Suprapubic skin (tissue), 4 donors: ENCODE data around the gene FCRLA. TPM values are rescaled to one million over a fixed set of nuclear protein-coding genes. Genes with fewer than 3 reads are reported as not detected.

ENCODE experiments used
- DNase-seq, 2 donors: peaks; one replicate each; pipeline ENCODE4 v3.0.0-alpha.2; 2019; ENCODE audit warnings: low spot score in 2 of 2
- H3K27ac ChIP-seq: fragments of 200-600 bp; sonication (generic); one replicate; pipeline ENCODE4 v1.5.1; 2019
- H3K27me3 ChIP-seq: fragments of 200-600 bp; sonication (generic); one replicate; pipeline ENCODE4 v1.5.1; 2019
- H3K36me3 ChIP-seq: fragments of 200-600 bp; sonication (generic); one replicate; pipeline ENCODE4 v1.5.1; 2019
- H3K4me1 ChIP-seq: fragments of 200-600 bp; sonication (generic); one replicate; pipeline ENCODE4 v1.5.1; 2019
- H3K4me3 ChIP-seq: fragments of 200-600 bp; sonication (generic); one replicate; pipeline ENCODE4 v1.5.1; 2019; ENCODE audit warnings: mild to moderate bottlenecking
- H3K9me3 ChIP-seq: fragments of 200-600 bp; sonication (generic); one replicate; pipeline ENCODE4 v1.5.1; 2019
- CTCF ChIP-seq, 2 donors: fragments of 200-600 bp in 1 of 2; fragments of 450-650 bp in 1 of 2; sonication (generic) in 1 of 2; IDR thresholded peaks; one replicate each; pipeline ENCODE4 v1.5.1; 2016 to 2019; ENCODE audit warnings: antibody characterized with exemption in 2 of 2, mild to moderate bottlenecking in 1 of 2, moderate library complexity in 1 of 2
- EP300 ChIP-seq: sonication (generic); formaldehyde crosslinking; IDR thresholded peaks from one replicate; pipeline ENCODE4 v1.6.1; 2017; ENCODE audit warnings: antibody characterized with exemption
- POLR2A ChIP-seq, 2 donors: fragments of 450-650 bp; IDR thresholded peaks; one replicate each; pipeline ENCODE4 v1.6.1; 2017; ENCODE audit warnings: antibody characterized with exemption in 2 of 2, mild to moderate bottlenecking in 2 of 2, moderate library complexity in 2 of 2
- POLR2AphosphoS5 ChIP-seq, 3 donors: sonication (generic); formaldehyde crosslinking; IDR thresholded peaks; one replicate each; pipeline ENCODE4 v1.6.1; 2017; ENCODE audit warnings: antibody characterized with exemption in 3 of 3
- WGBS: methylation state at CpG from one replicate; pipeline ENCODE4 v1.1.5; 2018; 5-methylcytosine and 5-hydroxymethylcytosine counted together
- total RNA-seq, 4 donors: library from RNA; depleted of rRNA; stranded (reverse); fragments of >200 nt; gene quantifications; one replicate each; pipeline ENCODE4 v1.1.0, GENCODE V29; 2016

FCRLA gene
- total RNA-seq, 4 donors from 2014 or later = 1.0 to 6.6 (median 1.6) TPM; not detected in 1

- Histone ChIP-seq H3K9me3 (no peaks in the 10 kb centered on the region), H3K27me3 (no peaks in the 10 kb centered on the region), H3K4me3 (no peak overlapping the region), H3K27ac (no peak overlapping the region), H3K36me3 (no peaks in the 10 kb centered on the region), H3K4me1 (no peaks in the 10 kb centered on the region)
- no peak for DNase-seq
- TF ChIP-seq EP300 (no peak), POLR2AphosphoS5 (IDR thresholded peaks at IDR 0.05) (no peak), POLR2A (IDR thresholded peaks at IDR 0.05) (no peak), CTCF (IDR thresholded peaks at IDR 0.05) (no peak)
- 94% methylated on average over 2 of the region's 2 CpGs for WGBS
Observed at GRCh38 chr1:161707503-161707902, 474 bp downstream of the FCRLA start.

- TF ChIP-seq POLR2AphosphoS5 (IDR thresholded peaks at IDR 0.05) (no peak), CTCF (IDR thresholded peaks at IDR 0.05) (no peak), EP300 (no peak), POLR2A (IDR thresholded peaks at IDR 0.05) (no peak)
- Histone ChIP-seq H3K27ac (no peak overlapping the region), H3K36me3 (no peaks in the 10 kb centered on the region), H3K4me1 (no peaks in the 10 kb centered on the region), H3K27me3 (no peaks in the 10 kb centered on the region), H3K9me3 (no peaks in the 10 kb centered on the region), H3K4me3 (no peak overlapping the region)
- DNase-seq = no peak
- WGBS = 83% methylated on average over 4 of the region's 4 CpGs
Observed at GRCh38 chr1:161709373-161709772, 2.3 kb downstream of the FCRLA start.

GRCh38 chr1:161710560-161710959 is 3.5 kb downstream of the FCRLA start:
- Histone ChIP-seq H3K4me3 (no peak overlapping the region), H3K36me3 (no peaks in the 10 kb centered on the region), H3K27me3 (peaks cover 2% of the 10 kb centered on the region), H3K4me1 (no peaks in the 10 kb centered on the region), H3K27ac (no peak overlapping the region), H3K9me3 (no peaks in the 10 kb centered on the region)
- TF ChIP-seq POLR2A (IDR thresholded peaks at IDR 0.05) = no peak
- TF ChIP-seq POLR2AphosphoS5 (IDR thresholded peaks at IDR 0.05) = no peak
- TF ChIP-seq CTCF (IDR thresholded peaks at IDR 0.05) = no peak
- TF ChIP-seq EP300 = no peak
- DNase-seq = no peak
- WGBS = 75% methylated on average over 4 of the region's 4 CpGs

- Histone ChIP-seq H3K4me3 (no peak overlapping the region), H3K4me1 (no peaks in the 10 kb centered on the region), H3K27ac (no peak overlapping the region), H3K9me3 (no peaks in the 10 kb centered on the region), H3K36me3 (no peaks in the 10 kb centered on the region), H3K27me3 (peaks cover 10% of the 10 kb centered on the region)
- TF ChIP-seq POLR2A (IDR thresholded peaks at IDR 0.05) = no peak
- TF ChIP-seq EP300 = no peak
- DNase-seq = no peak
- WGBS = 66% methylated on average over 8 of the region's 8 CpGs
Observed at GRCh38 chr1:161718559-161719324, 11.7 kb downstream of the FCRLA start.

DNA sequence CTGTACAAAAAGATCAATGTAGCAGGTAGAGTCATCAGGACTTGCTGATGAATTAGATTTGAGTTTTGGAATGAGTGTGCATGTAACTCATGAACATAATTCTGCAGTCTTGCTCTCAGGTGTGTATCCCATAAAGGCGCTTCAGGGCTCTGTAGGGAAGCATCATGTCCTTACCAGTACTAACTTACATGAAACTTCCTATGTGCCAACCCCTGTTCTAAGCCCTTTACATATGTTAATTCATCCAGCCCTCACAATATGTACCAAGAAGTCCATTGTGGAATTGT is 12.2 kb downstream of the FCRLA start:
- DNase-seq = no peak
- Histone ChIP-seq H3K9me3 (no peaks in the 10 kb centered on the region), H3K27ac (no peak overlapping the region), H3K4me3 (no peak overlapping the region), H3K4me1 (no peaks in the 10 kb centered on the region), H3K36me3 (no peaks in the 10 kb centered on the region), H3K27me3 (peaks cover 10% of the 10 kb centered on the region)
- 96% methylated on average over 1 of the region's 1 CpG for WGBS
- TF ChIP-seq EP300 = no peak
- no peak for TF ChIP-seq POLR2AphosphoS5 (IDR thresholded peaks at IDR 0.05)
- no peak for TF ChIP-seq POLR2A (IDR thresholded peaks at IDR 0.05)
- TF ChIP-seq CTCF (IDR thresholded peaks at IDR 0.05) = no peak

DNA sequence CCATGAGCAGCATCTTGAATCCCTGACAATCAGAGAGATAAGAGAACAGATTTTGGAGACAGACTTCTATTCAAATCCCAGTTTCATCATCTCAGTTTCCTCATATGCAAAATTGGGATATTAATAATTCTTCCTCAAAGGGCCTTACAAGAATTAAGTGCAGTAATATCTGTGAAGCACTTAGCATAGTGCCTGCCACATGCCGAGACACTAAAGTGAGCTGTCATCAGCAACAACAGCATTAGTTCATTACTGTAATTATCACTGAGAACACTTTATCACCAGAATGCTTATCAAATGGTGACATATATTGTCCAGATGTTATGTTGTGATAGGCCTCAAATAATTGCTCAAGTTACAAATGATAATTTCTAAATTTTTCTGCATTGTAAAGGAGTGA is 13.4 kb downstream of the FCRLA start:
- no peak for DNase-seq
- Histone ChIP-seq H3K9me3 (no peaks in the 10 kb centered on the region), H3K27ac (no peak overlapping the region), H3K27me3 (peaks cover 9% of the 10 kb centered on the region), H3K36me3 (no peaks in the 10 kb centered on the region), H3K4me1 (peaks cover 2% of the 10 kb centered on the region), H3K4me3 (no peak overlapping the region)
- WGBS = 74% methylated on average over 1 of the region's 1 CpG
- TF ChIP-seq POLR2A (IDR thresholded peaks at IDR 0.05) = no peak
- TF ChIP-seq CTCF (IDR thresholded peaks at IDR 0.05) = no peak
